ENCODE data around the gene AURKA.

The AURKA gene

GRCh38 chr20:56381501-56381900 lies 10.5 kb downstream of the AURKA start:
- no peak overlapping the region for H3K9ac ChIP-seq (ENCODE audit: low read length)
- H3K4me2 ChIP-seq (ENCODE audit: low read length), result no peak overlapping the region
- no peak overlapping the region for H2AFZ ChIP-seq (ENCODE audit: low read length)
- H3K9me3 ChIP-seq (ENCODE audit: low read length), result no peaks in the 10 kb centered on the region
- no peak for TF ChIP-seq EZH2 (IDR thresholded peaks at IDR 0.05; ENCODE audit: borderline replicate concordance, low read length)
- TF ChIP-seq CTCF (IDR thresholded peaks at IDR 0.05; ENCODE audit: low read length), result no peak
- H3K79me2 ChIP-seq (ENCODE audit: insufficient read depth, low read length), result peaks cover 9% of the 10 kb centered on the region
- H3K4me1 ChIP-seq (ENCODE audit: insufficient read depth, low read length, severe bottlenecking), result no peaks in the 10 kb centered on the region
- H3K27me3 ChIP-seq (ENCODE audit: insufficient read depth, low read length), result no peaks in the 10 kb centered on the region
- H3K36me3 ChIP-seq (ENCODE audit: insufficient read depth, low read length), result peaks cover 98% of the 10 kb centered on the region
- H3K27ac ChIP-seq (ENCODE audit: low read depth, low read length, poor library complexity, severe bottlenecking), result no peak overlapping the region
- H3F3A ChIP-seq (ENCODE audit: insufficient read depth, low read length), result no peaks in the 10 kb centered on the region
- H3K4me3 ChIP-seq (ENCODE audit: low read depth, low read length, poor library complexity, severe bottlenecking), result no peak overlapping the region
- H4K20me1 ChIP-seq (ENCODE audit: insufficient read depth, low read length), result no peaks in the 10 kb centered on the region
- no peaks in the 10 kb centered on the region for H3K9me2 ChIP-seq (ENCODE audit: low read depth, low read length)

- Histone ChIP-seq H3K27me3 (ENCODE audit: insufficient read depth, low read length) (no peaks in the 10 kb centered on the region), H3K79me2 (ENCODE audit: insufficient read depth, low read length) (peaks cover 9% of the 10 kb centered on the region), H3F3A (ENCODE audit: insufficient read depth, low read length) (no peaks in the 10 kb centered on the region), H3K9me3 (ENCODE audit: low read length) (no peaks in the 10 kb centered on the region), H3K4me1 (ENCODE audit: insufficient read depth, low read length, severe bottlenecking) (no peaks in the 10 kb centered on the region), H4K20me1 (ENCODE audit: insufficient read depth, low read length) (no peaks in the 10 kb centered on the region), H3K9ac (ENCODE audit: low read length) (no peak overlapping the region), H3K27ac (ENCODE audit: low read depth, low read length, poor library complexity, severe bottlenecking) (no peak overlapping the region), H2AFZ (ENCODE audit: low read length) (no peak overlapping the region), H3K36me3 (ENCODE audit: insufficient read depth, low read length) (peaks cover 98% of the 10 kb centered on the region), H3K4me3 (ENCODE audit: low read depth, low read length, poor library complexity, severe bottlenecking) (no peak overlapping the region), H3K4me2 (ENCODE audit: low read length) (no peak overlapping the region), H3K9me2 (ENCODE audit: low read depth, low read length) (no peaks in the 10 kb centered on the region)
- TF ChIP-seq CTCF (IDR thresholded peaks at IDR 0.05; ENCODE audit: low read length) (no peak), EZH2 (IDR thresholded peaks at IDR 0.05; ENCODE audit: borderline replicate concordance, low read length) (no peak)
These were observed 11.6 kb downstream of the AURKA start for GRCh38 chr20:56380375-56380774.

DNA sequence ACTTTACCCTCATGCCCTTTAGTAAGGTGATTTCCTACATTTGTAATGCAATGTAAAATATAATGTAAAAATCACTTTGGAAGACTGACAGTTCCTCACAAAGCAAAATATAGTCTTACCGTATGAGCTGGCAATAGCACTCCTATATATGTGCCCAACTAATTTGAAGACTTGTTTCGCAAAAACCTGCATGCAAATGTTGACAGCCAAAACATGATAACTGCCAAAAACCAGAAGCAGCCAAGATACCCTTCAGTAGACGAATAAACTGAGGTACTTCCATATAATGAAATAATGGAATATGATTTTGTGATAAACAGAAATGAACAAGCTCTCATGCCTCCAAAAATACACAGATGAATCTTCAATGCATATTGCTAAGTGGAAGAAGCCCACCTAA lies 13.6 kb downstream of the AURKA start:
- Histone ChIP-seq H3K9ac (ENCODE audit: low read length) (no peak overlapping the region), H4K20me1 (ENCODE audit: insufficient read depth, low read length) (no peaks in the 10 kb centered on the region), H2AFZ (ENCODE audit: low read length) (no peak overlapping the region), H3K36me3 (ENCODE audit: insufficient read depth, low read length) (peaks cover 98% of the 10 kb centered on the region), H3K4me1 (ENCODE audit: insufficient read depth, low read length, severe bottlenecking) (no peaks in the 10 kb centered on the region), H3K27me3 (ENCODE audit: insufficient read depth, low read length) (no peaks in the 10 kb centered on the region), H3F3A (ENCODE audit: insufficient read depth, low read length) (no peaks in the 10 kb centered on the region), H3K9me2 (ENCODE audit: low read depth, low read length) (no peaks in the 10 kb centered on the region), H3K27ac (ENCODE audit: low read depth, low read length, poor library complexity, severe bottlenecking) (no peak overlapping the region), H3K9me3 (ENCODE audit: low read length) (no peaks in the 10 kb centered on the region), H3K79me2 (ENCODE audit: insufficient read depth, low read length) (peaks cover 6% of the 10 kb centered on the region), H3K4me3 (ENCODE audit: low read depth, low read length, poor library complexity, severe bottlenecking) (no peak overlapping the region), H3K4me2 (ENCODE audit: low read length) (no peak overlapping the region)
- TF ChIP-seq CTCF (IDR thresholded peaks at IDR 0.05; ENCODE audit: low read length) (no peak), EZH2 (IDR thresholded peaks at IDR 0.05; ENCODE audit: borderline replicate concordance, low read length) (no peak)

Measured in OCI-LY1 (cell line).